ENCODE measurements around the gene DBH.

The DBH gene

GRCh38 chr9:133627341-133627740 is 8.8 kb upstream of the DBH start:
- DNase-seq: no peak

GRCh38 chr9:133628766-133629165 is 7.4 kb upstream of the DBH start:
- DNase-seq: no peak

- DNase-seq: no peak
Measured at GRCh38 chr9:133629221-133630110, 6.7 kb upstream of the DBH start.

- DNase-seq: no peak
Measured at GRCh38 chr9:133631111-133631510, 5.1 kb upstream of the DBH start.

- DNase-seq: no peak
Measured at GRCh38 chr9:133632806-133633680, 3.1 kb upstream of the DBH start.

GRCh38 chr9:133633681-133634080 is 2.5 kb upstream of the DBH start:
- DNase-seq: no peak

GRCh38 chr9:133634081-133634691 is 2.0 kb upstream of the DBH start:
- DNase-seq: no peak

- no peak for DNase-seq
Measured at GRCh38 chr9:133635098-133635497, 1.1 kb upstream of the DBH start.

- DNase-seq: no peak
Measured at GRCh38 chr9:133636902-133637301, 739 bp downstream of the DBH start.

- DNase-seq: no peak
Measured at GRCh38 chr9:133637451-133638055, 1.4 kb downstream of the DBH start.

- no peak for DNase-seq
Measured at GRCh38 chr9:133638076-133638475, 1.9 kb downstream of the DBH start.

GRCh38 chr9:133638711-133639110 is 2.5 kb downstream of the DBH start:
- DNase-seq: no peak

GRCh38 chr9:133639613-133640012 is 3.5 kb downstream of the DBH start:
- DNase-seq: no peak

- DNase-seq: no peak
Measured at GRCh38 chr9:133640160-133640559, 4.0 kb downstream of the DBH start.

GRCh38 chr9:133640580-133641395 is 4.6 kb downstream of the DBH start:
- DNase-seq: no peak

GRCh38 chr9:133641396-133641655 is 5.2 kb downstream of the DBH start:
- DNase-seq: no peak

GRCh38 chr9:133641861-133642595 is 5.9 kb downstream of the DBH start:
- DNase-seq: no peak

GRCh38 chr9:133642708-133643361 is 6.7 kb downstream of the DBH start:
- no peak for DNase-seq

GRCh38 chr9:133643362-133643755 is 7.2 kb downstream of the DBH start:
- no peak for DNase-seq

GRCh38 chr9:133643978-133644760 is 8.0 kb downstream of the DBH start:
- no peak for DNase-seq

All from activated naive CD4-positive, alpha-beta T cell treated with anti-CD3 and anti-CD28 coated beads, Interleukin-2, amount 50 U/mL, for 16 hours (primary cell).